Articular chondrocyte of knee joint (primary cell): ENCODE data around the gene WDR11. TPM values are rescaled to one million over a fixed set of nuclear protein-coding genes. Genes with fewer than 3 reads are reported as not detected.

Experiments
- total RNA-seq: library from RNA; depleted of rRNA; stranded (reverse); fragments of >200 nt; gene quantifications from 2 replicates; pipeline ENCODE4 v1.2.3, GENCODE V29; 2012

The WDR11 gene
- total RNA-seq, result 88.3 and 89.4 TPM in 2 replicates

GRCh38 chr10:120850911-120851865, at the start of gene WDR11:
Gene WDR11, plus strand, starts transcription at chr10:120851362. Its CDS starts 59 bp downstream, at chr10:120851421.

